Suprapubic skin (tissue), 3 donors: ENCODE data around the gene ARHGAP44.

Experiments used
- EP300 ChIP-seq: sonication (generic); formaldehyde crosslinking; IDR thresholded peaks from one replicate; pipeline ENCODE4 v1.6.1; 2017; ENCODE audit warnings: antibody characterized with exemption
- TF ChIP-seq, protein P1 (sequence below), 2 donors: fragments of 200-600 bp in 1 of 2; fragments of 450-650 bp in 1 of 2; sonication (generic) in 1 of 2; IDR thresholded peaks; one replicate each; pipeline ENCODE4 v1.5.1; 2016 to 2019; ENCODE audit warnings: antibody characterized with exemption in 2 of 2, mild to moderate bottlenecking in 1 of 2, moderate library complexity in 1 of 2

DNA sequence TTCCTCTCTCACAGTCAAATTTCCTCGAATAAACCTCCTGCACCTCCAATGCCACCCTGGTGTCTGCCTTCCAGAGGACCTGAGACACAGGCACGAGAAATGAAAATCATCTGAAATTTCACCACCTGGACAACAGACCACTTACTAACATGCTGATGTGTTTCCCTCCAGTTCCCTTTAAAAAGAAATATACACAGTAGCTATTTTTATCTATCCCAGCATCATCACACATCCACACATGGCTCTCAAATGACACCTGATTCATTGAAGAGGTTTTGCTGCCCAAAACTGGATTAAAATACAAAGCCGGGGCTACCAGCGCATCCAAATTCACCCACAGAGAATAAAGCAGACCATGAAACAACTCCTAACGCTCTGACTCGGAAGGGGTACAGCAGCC lies 214.6 kb downstream of the ARHGAP44 start:
- TF ChIP-seq, protein P1, sequence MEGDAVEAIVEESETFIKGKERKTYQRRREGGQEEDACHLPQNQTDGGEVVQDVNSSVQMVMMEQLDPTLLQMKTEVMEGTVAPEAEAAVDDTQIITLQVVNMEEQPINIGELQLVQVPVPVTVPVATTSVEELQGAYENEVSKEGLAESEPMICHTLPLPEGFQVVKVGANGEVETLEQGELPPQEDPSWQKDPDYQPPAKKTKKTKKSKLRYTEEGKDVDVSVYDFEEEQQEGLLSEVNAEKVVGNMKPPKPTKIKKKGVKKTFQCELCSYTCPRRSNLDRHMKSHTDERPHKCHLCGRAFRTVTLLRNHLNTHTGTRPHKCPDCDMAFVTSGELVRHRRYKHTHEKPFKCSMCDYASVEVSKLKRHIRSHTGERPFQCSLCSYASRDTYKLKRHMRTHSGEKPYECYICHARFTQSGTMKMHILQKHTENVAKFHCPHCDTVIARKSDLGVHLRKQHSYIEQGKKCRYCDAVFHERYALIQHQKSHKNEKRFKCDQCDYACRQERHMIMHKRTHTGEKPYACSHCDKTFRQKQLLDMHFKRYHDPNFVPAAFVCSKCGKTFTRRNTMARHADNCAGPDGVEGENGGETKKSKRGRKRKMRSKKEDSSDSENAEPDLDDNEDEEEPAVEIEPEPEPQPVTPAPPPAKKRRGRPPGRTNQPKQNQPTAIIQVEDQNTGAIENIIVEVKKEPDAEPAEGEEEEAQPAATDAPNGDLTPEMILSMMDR (IDR thresholded peaks at IDR 0.05) = no peak
- no peak for TF ChIP-seq EP300
